ENCODE measurements around the gene PHF23. TPM values are rescaled to one million over a fixed set of nuclear protein-coding genes. Genes with fewer than 3 reads are reported as not detected.
A peak's percentile ranks its signal among the peaks of the same experiment; 100 is the strongest.

PHF23 gene
- polyA plus RNA-seq, 1 donor, result 45.4 TPM

DNA sequence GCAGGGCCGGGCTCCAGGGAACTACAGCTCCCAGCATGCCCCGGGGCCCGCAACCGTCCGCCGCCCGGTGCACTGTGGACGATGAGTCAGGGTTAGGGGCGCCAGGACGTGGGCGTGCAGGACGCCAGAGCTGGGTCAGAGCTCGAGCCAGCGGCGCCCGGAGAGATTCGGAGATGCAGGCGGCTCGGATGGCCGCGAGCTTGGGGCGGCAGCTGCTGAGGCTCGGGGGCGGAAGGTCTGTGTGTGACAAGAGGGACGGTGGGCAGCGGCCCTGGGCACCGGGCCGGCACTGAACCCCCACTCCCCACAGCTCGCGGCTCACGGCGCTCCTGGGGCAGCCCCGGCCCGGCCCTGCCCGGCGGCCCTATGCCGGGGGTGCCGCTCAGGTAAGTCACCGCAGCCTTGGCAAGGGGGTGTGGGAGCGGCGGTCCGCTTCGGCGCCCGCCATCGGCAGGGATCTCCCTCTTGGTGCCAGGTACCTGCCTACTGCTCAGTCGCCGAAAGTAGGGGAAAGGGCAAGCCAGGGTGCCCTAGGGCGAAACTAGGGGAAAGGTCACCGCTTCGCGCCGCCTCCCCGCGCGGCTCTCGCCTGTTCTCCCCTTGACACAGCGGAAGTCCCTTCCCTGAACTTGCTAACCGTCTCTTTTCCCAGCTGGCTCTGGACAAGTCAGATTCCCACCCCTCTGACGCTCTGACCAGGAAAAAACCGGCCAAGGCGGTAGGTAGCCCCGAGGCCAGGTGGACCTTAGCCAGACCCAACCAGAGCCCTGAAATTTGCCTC is 19.3 kb downstream of the PHF23 start, which contains the start of the genes ACADVL and DLG4:
Gene ACADVL, plus strand, starts transcription at position 127 of the 781 bp plus-strand sequence. Its CDS starts 47 bp downstream, at position 174.
Gene DLG4, minus strand, starts transcription at position 25 of the 781 bp plus-strand sequence.
- peaks cover 31% of the 10 kb centered on the region for H3K4me1 ChIP-seq (ENCODE audit: control insufficient read depth, insufficient read depth, low read length)
- WGBS (ENCODE audit: insufficient coverage, low lambda C conversion rate), result no CpG with 5 or more reads among the region's 63 CpGs

DNA sequence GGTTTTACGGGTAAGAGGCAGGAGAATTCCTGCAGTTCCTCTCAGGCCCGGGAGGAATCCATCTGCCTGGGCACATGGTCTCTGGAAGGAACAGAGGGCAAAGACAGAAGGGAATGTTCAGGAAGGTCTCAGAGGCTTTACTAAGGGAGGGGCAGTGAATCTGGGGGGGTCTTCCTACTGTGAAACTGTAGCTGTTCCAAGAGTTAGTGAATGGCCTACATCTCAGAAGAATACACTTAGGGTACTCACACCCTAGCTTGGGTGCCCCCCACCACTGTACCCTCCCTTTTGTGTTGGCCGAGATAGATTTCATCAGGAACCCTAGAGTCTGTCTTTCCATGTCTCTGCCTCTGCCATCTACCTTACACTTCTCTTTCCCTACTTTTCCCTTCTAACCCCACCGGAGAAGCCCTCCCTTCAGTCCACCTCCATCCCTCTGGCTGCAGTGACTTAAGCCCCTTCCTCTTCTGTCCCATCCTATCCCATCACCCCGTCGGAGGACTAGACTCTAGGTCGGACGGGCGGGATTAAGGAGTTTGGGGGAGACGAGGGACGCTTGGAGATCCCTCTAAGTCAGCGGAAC is 19.9 kb downstream of the PHF23 start:
- peaks cover 38% of the 10 kb centered on the region for H3K4me1 ChIP-seq (ENCODE audit: control insufficient read depth, insufficient read depth, low read length)
- no peaks in the 10 kb centered on the region for H3K9me3 ChIP-seq (ENCODE audit: control insufficient read depth, low read depth, low read length)
- peaks cover 24% of the 10 kb centered on the region for H3K27me3 ChIP-seq (ENCODE audit: control insufficient read depth, insufficient read depth, low read length)
- H3K27ac ChIP-seq (ENCODE audit: low read length), result peak overlapping the region; percentile 90
- 75% methylated on average over 4 of the region's 12 CpGs for WGBS (ENCODE audit: insufficient coverage, low lambda C conversion rate)
- no peak for DNase-seq
- peak overlapping the region; percentile 85 for H3K4me3 ChIP-seq (ENCODE audit: low read length)
- H3K36me3 ChIP-seq (ENCODE audit: control insufficient read depth, insufficient read depth, low read length), result peaks cover 33% of the 10 kb centered on the region

More for the DNA sequence above, 19.3 kb downstream of the PHF23 start, which contains the start of the genes ACADVL and DLG4:
- H3K9me3 ChIP-seq (ENCODE audit: control insufficient read depth, low read depth, low read length), result no peaks in the 10 kb centered on the region
- DNase-seq, result peak; percentile 86 to 90
- peak within 1 kb of the TSS; percentile 90 for H3K27ac ChIP-seq (ENCODE audit: low read length)
- peaks cover 24% of the 10 kb centered on the region for H3K27me3 ChIP-seq (ENCODE audit: control insufficient read depth, insufficient read depth, low read length)
- peaks cover 40% of the 10 kb centered on the region for H3K36me3 ChIP-seq (ENCODE audit: control insufficient read depth, insufficient read depth, low read length)
- peak within 1 kb of the TSS; percentile 85 for H3K4me3 ChIP-seq (ENCODE audit: low read length)

DNA sequence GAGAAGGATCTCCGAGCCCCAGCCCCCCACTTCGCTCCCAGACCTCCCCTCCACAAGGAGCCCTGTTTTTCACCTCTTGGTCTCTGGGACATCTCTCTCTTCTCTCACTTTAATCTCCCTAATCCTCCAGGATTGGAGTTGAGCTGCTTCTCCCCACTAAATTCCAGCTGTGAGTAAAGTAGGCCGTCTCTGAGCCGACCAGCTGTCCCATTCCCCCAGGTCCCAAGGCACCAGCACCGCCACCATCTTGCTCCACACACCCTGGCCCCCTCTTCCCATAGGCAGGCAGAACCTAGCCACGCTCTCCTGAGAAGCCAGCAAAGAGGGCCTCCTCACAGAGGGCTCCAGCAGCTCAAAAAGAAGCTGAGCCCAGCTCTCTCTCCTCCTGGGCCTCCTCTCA is 20.5 kb downstream of the PHF23 start:
- Histone ChIP-seq H3K4me1 (ENCODE audit: control insufficient read depth, insufficient read depth, low read length) (peaks cover 43% of the 10 kb centered on the region), H3K27ac (ENCODE audit: low read length) (no peak overlapping the region), H3K27me3 (ENCODE audit: control insufficient read depth, insufficient read depth, low read length) (peaks cover 24% of the 10 kb centered on the region), H3K4me3 (ENCODE audit: low read length) (no peak overlapping the region), H3K9me3 (ENCODE audit: control insufficient read depth, low read depth, low read length) (no peaks in the 10 kb centered on the region), H3K36me3 (ENCODE audit: control insufficient read depth, insufficient read depth, low read length) (peaks cover 28% of the 10 kb centered on the region)
- WGBS (ENCODE audit: insufficient coverage, low lambda C conversion rate), result no CpG with 5 or more reads among the region's 6 CpGs
- DNase-seq, result no peak

DNA sequence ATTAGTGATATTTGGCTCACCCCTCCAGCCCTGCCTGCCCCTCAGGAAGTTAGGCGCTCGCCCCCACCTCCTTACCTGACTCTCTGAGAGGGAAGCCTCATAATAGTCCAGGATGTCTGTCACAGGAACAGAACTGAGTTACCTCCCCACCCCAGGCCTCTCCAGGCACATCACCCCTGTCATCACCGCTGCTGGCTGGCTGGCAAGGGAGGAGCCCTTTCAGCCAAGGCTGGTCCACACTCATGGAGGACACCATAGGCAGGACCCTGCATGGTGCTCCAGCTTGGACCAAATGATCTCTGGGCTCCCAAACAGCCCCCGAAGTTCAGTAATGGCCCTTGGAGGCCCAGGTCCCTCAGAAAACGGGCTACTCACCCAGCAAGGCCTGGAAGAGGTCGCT is 21.1 kb downstream of the PHF23 start:
- no peak overlapping the region for H3K27ac ChIP-seq (ENCODE audit: low read length)
- no CpG with 5 or more reads among the region's 6 CpGs for WGBS (ENCODE audit: insufficient coverage, low lambda C conversion rate)
- peaks cover 24% of the 10 kb centered on the region for H3K27me3 ChIP-seq (ENCODE audit: control insufficient read depth, insufficient read depth, low read length)
- no peak for DNase-seq
- H3K36me3 ChIP-seq (ENCODE audit: control insufficient read depth, insufficient read depth, low read length), result peaks cover 22% of the 10 kb centered on the region
- no peak overlapping the region for H3K4me3 ChIP-seq (ENCODE audit: low read length)
- peaks cover 46% of the 10 kb centered on the region for H3K4me1 ChIP-seq (ENCODE audit: control insufficient read depth, insufficient read depth, low read length)
- H3K9me3 ChIP-seq (ENCODE audit: control insufficient read depth, low read depth, low read length), result no peaks in the 10 kb centered on the region

DNA sequence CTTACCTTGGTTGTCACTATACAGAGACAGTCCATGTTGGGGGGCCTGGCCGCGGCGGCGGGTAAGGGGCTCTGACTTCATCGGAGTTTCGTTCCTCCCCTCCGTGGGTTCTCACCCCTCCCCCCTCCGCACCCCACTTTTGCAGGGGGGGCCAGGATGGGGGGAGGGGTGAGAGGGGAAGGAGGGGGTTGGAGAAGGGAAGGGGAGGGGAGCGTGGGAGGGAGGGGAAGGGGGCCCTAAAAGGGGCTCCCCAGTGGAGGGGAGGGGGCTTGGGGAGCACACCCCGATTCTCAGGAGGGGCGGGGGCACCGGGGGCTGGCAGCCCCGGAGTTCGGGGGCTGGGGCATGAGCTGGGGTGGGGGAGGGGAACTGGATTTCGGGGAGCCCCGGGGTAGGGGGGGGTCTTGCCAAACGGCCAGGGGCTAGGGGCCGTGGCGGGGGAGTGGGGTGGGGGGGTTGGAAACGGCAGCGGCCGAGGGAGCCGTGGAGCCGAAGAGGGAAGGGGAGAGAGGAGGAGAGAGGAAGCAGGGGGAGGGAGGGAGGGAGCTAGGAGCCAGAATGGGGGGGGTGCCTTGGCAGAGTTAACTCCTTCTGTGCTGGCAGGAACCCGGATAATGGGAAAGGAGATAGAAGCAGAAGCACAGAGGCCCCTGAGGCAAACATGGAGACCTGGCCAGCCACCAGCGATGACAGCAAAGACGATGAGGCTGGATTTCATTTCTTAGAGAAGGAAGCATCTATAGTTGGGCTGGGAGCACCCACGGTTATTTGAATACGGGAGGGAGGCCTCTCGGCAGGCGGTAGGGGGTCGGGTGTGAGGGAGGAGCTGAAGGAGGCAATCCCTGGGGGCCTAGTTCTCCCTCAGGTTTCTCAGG is 21.9 kb downstream of the PHF23 start:
- peaks cover 46% of the 10 kb centered on the region for H3K4me1 ChIP-seq (ENCODE audit: control insufficient read depth, insufficient read depth, low read length)
- peaks cover 14% of the 10 kb centered on the region for H3K36me3 ChIP-seq (ENCODE audit: control insufficient read depth, insufficient read depth, low read length)
- no peak for DNase-seq

DNA sequence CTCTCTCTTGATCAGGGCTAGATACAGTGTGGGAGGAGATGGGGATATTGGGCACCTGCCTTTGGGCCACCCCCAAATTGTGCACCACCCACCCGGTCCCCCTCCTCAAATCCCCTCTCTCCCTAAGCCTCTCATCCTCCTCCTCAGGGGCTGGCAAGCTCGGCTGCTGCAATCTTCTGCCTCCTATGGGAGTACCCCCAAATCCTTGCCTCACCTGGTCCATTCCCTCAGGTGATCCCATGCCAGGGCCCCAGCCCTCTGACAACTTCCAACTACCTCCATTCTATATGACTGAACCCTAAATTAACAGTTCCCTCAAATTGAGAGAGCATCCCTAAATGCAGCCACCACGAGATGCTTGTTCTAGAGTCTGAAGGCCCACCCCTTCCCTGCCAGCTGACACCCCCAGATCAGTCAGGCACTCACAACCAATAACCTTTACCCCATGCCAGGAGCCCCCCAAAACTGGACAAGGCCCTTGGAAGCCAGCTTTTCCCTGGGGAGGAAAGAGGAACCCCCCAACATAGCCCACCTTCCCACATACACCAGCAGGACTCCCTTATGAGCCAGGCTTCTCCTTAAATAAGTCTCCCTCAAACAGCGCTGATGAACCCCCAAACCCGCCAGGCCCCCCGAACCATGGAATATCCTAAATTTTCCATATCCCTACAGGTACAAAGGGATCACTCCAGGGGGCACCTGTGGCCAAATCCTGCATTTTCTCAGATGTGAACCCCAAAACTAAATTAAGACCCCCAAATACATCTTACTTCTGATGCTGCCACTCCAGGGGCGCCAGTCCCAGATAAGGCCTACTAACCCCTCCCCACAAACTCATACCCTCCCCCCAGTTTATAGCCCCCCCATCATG is 22.8 kb downstream of the PHF23 start:
- Histone ChIP-seq H3K9me3 (ENCODE audit: control insufficient read depth, low read depth, low read length) (no peaks in the 10 kb centered on the region), H3K27me3 (ENCODE audit: control insufficient read depth, insufficient read depth, low read length) (peaks cover 35% of the 10 kb centered on the region)

More for the DNA sequence above, 21.9 kb downstream of the PHF23 start:
- Histone ChIP-seq H3K27me3 (ENCODE audit: control insufficient read depth, insufficient read depth, low read length) (peaks cover 28% of the 10 kb centered on the region), H3K9me3 (ENCODE audit: control insufficient read depth, low read depth, low read length) (no peaks in the 10 kb centered on the region), H3K4me3 (ENCODE audit: low read length) (peak overlapping the region; percentile 30), H3K27ac (ENCODE audit: low read length) (no peak overlapping the region)
- 20% methylated on average over 1 of the region's 32 CpGs for WGBS (ENCODE audit: insufficient coverage, low lambda C conversion rate)

DNA sequence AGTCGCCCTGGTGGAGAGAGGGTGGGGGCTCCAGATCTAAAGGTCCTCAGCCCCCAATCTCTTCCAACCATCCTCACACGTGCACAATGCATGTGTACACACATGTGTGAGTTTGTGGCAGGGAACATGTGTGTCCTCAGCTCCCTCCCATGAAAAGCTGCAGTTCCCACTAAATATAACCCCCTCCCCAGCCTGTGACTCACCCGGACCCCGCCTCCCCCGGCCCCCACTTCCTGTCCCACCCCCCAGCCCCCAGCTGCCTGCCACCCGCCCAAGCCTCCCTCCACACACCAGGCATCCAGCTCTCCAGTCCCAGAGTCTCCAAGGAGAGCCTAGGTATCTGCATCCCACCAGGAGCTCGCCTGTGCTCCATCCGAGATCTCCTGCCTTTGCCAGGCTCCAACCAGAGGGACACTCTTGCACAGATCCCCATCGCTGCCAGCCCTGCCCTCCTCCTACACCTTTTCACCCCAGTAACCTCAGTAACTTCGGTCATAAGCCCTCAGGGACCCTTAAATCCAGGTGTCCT is 23.5 kb downstream of the PHF23 start:
- Histone ChIP-seq H3K27ac (ENCODE audit: low read length) (peak overlapping the region; percentile 83), H3K4me1 (ENCODE audit: control insufficient read depth, insufficient read depth, low read length) (peaks cover 33% of the 10 kb centered on the region), H3K36me3 (ENCODE audit: control insufficient read depth, insufficient read depth, low read length) (no peaks in the 10 kb centered on the region), H3K27me3 (ENCODE audit: control insufficient read depth, insufficient read depth, low read length) (peaks cover 41% of the 10 kb centered on the region), H3K4me3 (ENCODE audit: low read length) (no peak overlapping the region), H3K9me3 (ENCODE audit: control insufficient read depth, low read depth, low read length) (no peaks in the 10 kb centered on the region)
- no peak for DNase-seq
- no CpG with 5 or more reads among the region's 10 CpGs for WGBS (ENCODE audit: insufficient coverage, low lambda C conversion rate)

More for the DNA sequence above, 22.8 kb downstream of the PHF23 start:
- no peak overlapping the region for H3K27ac ChIP-seq (ENCODE audit: low read length)
- WGBS (ENCODE audit: insufficient coverage, low lambda C conversion rate), result no CpG with 5 or more reads among the region's 7 CpGs
- H3K36me3 ChIP-seq (ENCODE audit: control insufficient read depth, insufficient read depth, low read length), result peaks cover 5% of the 10 kb centered on the region
- peaks cover 41% of the 10 kb centered on the region for H3K4me1 ChIP-seq (ENCODE audit: control insufficient read depth, insufficient read depth, low read length)
- H3K4me3 ChIP-seq (ENCODE audit: low read length), result peak overlapping the region; percentile 30
- DNase-seq, result no peak

DNA sequence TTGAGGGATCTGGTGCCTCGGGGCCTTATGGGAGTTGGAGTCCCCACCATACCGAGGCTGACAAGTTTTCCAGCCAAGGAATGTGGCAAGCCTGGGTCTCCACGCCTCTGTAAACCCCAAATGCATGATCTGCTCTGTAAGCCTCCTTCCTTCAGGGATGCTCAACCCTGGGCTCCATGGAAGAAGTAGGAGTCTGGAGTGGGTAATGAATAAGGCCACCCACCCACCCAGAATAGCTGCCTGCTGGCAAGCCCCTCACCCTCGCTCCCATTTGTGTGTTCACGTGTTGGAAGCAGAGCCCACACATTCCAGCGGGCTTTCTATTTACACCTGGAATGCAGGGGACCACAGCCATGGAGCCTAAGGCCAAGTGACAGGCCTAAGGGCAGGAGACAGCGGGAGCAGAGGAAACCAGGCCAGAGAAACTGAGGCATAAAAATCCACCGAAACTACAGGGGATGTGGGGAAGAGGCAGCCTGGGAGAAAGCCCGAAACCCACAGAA is 24.1 kb downstream of the PHF23 start:
- peaks cover 31% of the 10 kb centered on the region for H3K4me1 ChIP-seq (ENCODE audit: control insufficient read depth, insufficient read depth, low read length)
- no peaks in the 10 kb centered on the region for H3K9me3 ChIP-seq (ENCODE audit: control insufficient read depth, low read depth, low read length)

More for the DNA sequence above, 24.1 kb downstream of the PHF23 start:
- Histone ChIP-seq H3K4me3 (ENCODE audit: low read length) (peak overlapping the region; percentile 47), H3K36me3 (ENCODE audit: control insufficient read depth, insufficient read depth, low read length) (no peaks in the 10 kb centered on the region), H3K27me3 (ENCODE audit: control insufficient read depth, insufficient read depth, low read length) (peaks cover 46% of the 10 kb centered on the region), H3K27ac (ENCODE audit: low read length) (peak overlapping the region; percentile 83)
- 40% methylated on average over 1 of the region's 9 CpGs for WGBS (ENCODE audit: insufficient coverage, low lambda C conversion rate)
- DNase-seq, result no peak
